Measurements from ENCODE around the gene WDFY2.
A peak's percentile ranks its signal among the peaks of the same experiment; 100 is the strongest.

WDFY2 gene

GRCh38 chr13:51713807-51714206 is 129.5 kb downstream of the WDFY2 start:
- no peak for DNase-seq (ENCODE audit: low read depth in 2 of 2)

- DNase-seq (ENCODE audit: low read depth in 2 of 2): no peak
Measured at GRCh38 chr13:51714663-51715168, 130.5 kb downstream of the WDFY2 start.

- DNase-seq (ENCODE audit: low read depth in 2 of 2): no peak
Measured at GRCh38 chr13:51715613-51716012, 131.4 kb downstream of the WDFY2 start.

GRCh38 chr13:51717786-51718398 is 133.6 kb downstream of the WDFY2 start:
- DNase-seq (ENCODE audit: low read depth in 2 of 2): no peak

GRCh38 chr13:51719394-51719793 is 135.1 kb downstream of the WDFY2 start:
- DNase-seq (ENCODE audit: low read depth in 2 of 2): no peak

- no peak for DNase-seq (ENCODE audit: low read depth in 2 of 2)
Measured at GRCh38 chr13:51721496-51721895, 137.2 kb downstream of the WDFY2 start.

- no peak for DNase-seq (ENCODE audit: low read depth in 2 of 2)
Measured at GRCh38 chr13:51723529-51723928, 139.3 kb downstream of the WDFY2 start.

- DNase-seq (ENCODE audit: low read depth in 2 of 2): no peak
Measured at GRCh38 chr13:51724721-51725120, 140.5 kb downstream of the WDFY2 start.

GRCh38 chr13:51726446-51727193 is 142.4 kb downstream of the WDFY2 start:
- no peak for DNase-seq (ENCODE audit: low read depth in 2 of 2)

- DNase-seq (ENCODE audit: low read depth in 2 of 2): no peak
Measured at GRCh38 chr13:51727634-51728274, 143.5 kb downstream of the WDFY2 start.

GRCh38 chr13:51728275-51728673 is 144.0 kb downstream of the WDFY2 start:
- DNase-seq (ENCODE audit: low read depth in 2 of 2): no peak

GRCh38 chr13:51728972-51729371 is 144.7 kb downstream of the WDFY2 start:
- DNase-seq (ENCODE audit: low read depth in 2 of 2): no peak

GRCh38 chr13:51729866-51730553 is 145.7 kb downstream of the WDFY2 start:
- DNase-seq (ENCODE audit: low read depth in 2 of 2): peak; percentile 6 to 16

- DNase-seq (ENCODE audit: low read depth in 2 of 2): no peak
Measured at GRCh38 chr13:51730927-51731326, 146.7 kb downstream of the WDFY2 start.

GRCh38 chr13:51731759-51732158 is 147.5 kb downstream of the WDFY2 start:
- no peak for DNase-seq (ENCODE audit: low read depth in 2 of 2)

GRCh38 chr13:51733374-51734298 is 149.4 kb downstream of the WDFY2 start:
- no peak for DNase-seq (ENCODE audit: low read depth in 2 of 2)

- no peak for DNase-seq (ENCODE audit: low read depth in 2 of 2)
Measured at GRCh38 chr13:51734786-51735185, 150.5 kb downstream of the WDFY2 start.

- no peak for DNase-seq (ENCODE audit: low read depth in 2 of 2)
Measured at GRCh38 chr13:51737609-51738008, 153.3 kb downstream of the WDFY2 start.

- DNase-seq (ENCODE audit: low read depth in 2 of 2): no peak
Measured at GRCh38 chr13:51738226-51738905, 154.1 kb downstream of the WDFY2 start.

GRCh38 chr13:51739027-51739764 is 154.9 kb downstream of the WDFY2 start:
- DNase-seq (ENCODE audit: low read depth in 2 of 2): no peak

Data from stimulated activated CD8-positive, alpha-beta memory T cell treated with anti-CD3 and anti-CD28 coated beads, Interleukin-7, amount 100 ng/mL, for 4 hours (primary cell).